ENCODE data around the gene RRP36. TPM values are rescaled to one million over a fixed set of nuclear protein-coding genes. Genes with fewer than 3 reads are reported as not detected.

The RRP36 gene
- total and polyA plus RNA-seq, 4 experiments from 2014 or later = 56.5 to 77.0 (median 62.1) TPM

DNA sequence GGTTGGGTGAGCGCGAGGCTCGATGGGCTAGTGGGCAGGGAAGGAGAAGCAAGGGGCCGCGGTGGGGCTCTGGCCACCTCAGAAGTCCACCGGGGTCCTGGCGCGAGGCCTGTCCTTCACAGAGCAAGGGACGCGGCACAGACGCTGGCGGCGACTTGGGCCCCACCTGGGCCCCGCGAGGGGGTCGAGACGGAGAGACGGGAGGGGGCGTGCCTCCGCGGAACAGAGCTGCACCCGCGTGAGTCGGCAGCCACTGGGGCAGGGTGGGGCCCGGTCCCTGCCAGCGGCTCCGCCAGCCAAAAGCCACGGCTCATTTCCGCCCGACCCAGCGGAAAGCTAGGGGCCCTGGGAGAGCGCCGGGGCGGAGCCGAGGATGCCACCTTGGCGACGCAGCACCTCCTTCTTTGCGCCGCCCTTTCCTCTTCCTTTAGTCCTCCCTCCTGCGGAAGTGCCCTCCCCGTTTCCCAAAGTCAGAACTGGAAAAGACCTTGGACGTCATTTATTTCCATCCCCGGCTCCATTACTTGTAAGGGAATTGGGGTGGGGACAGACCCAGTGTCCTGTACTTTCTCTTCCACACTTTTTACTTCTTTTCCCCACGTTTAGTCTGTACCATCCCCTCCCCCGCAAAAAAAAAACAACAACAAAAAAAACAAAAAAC lies 32.3 kb downstream of the RRP36 start, which contains the start of gene CUL7:
Gene CUL7 (minus strand): TSS at position 307 of the 661 bp plus-strand sequence. CDS start 1,063 bp downstream, outside the sequence.
- Mint-ChIP-seq H3K36me3 (peaks cover 15 to 40% of the 10 kb centered on the region in 2 donors), H3K4me1 (peaks cover 22 to 51% (median 44%) of the 10 kb centered on the region in 4 donors), H3K4me3 (peak within 1 kb of the TSS; percentile 92 to 97 (median 94)), H3K9me3 (peaks cover 0 to 2% (median 0%) of the 10 kb centered on the region in 8 donors), H3K27ac (peak within 1 kb of the TSS; percentile 94 to 98 (median 97)), H3K27me3 (no peaks in the 10 kb centered on the region)
- POLR2A ChIA-PET (ENCODE audit: partially characterized antibody) = interaction anchor here (0.6 to 5.3 kb wide), 21 partner anchors 9 to 490 kb away, joined by 3 to 51 read pairs (median 3); partner anchors contain the start of genes ABCC10, CNPY3, KLHDC3 and MEA1
- Histone ChIP-seq H3K4me3 (ENCODE audit: low read length in 2 of 2) (peak within 1 kb of the TSS; percentile 81 to 88), H3K27ac (ENCODE audit: low read depth, low read length) (peak within 1 kb of the TSS; percentile 85), H3K4me1 (ENCODE audit: insufficient read depth, low read length) (peaks cover 41% of the 10 kb centered on the region), H3K27me3 (ENCODE audit: insufficient read depth, low read length) (no peaks in the 10 kb centered on the region), H3K9me3 (ENCODE audit: control insufficient read depth in 1 of 2, low read length in 2 of 2) (no peaks in the 10 kb centered on the region), H3K36me3 (ENCODE audit: insufficient read depth, low read length) (peaks cover 21% of the 10 kb centered on the region)
- intact Hi-C loops (cut with micrococcal nuclease) = loop anchor here (1.0 kb wide), 5 partner anchors 39 to 124 kb away; partner anchors contain the start of genes CNPY3, KLHDC3, PEX6 and PPP2R5D
- CTCF ChIA-PET (ENCODE audit: partially characterized antibody) = interaction anchor here (0.7 to 1.9 kb wide), 6 partner anchors 18 to 74 kb away, joined by 3 to 6 read pairs (median 3); partner anchors contain the start of genes KLHDC3 and RRP36
- peak; percentile 86 to 92 (median 88) for DNase-seq

DNA sequence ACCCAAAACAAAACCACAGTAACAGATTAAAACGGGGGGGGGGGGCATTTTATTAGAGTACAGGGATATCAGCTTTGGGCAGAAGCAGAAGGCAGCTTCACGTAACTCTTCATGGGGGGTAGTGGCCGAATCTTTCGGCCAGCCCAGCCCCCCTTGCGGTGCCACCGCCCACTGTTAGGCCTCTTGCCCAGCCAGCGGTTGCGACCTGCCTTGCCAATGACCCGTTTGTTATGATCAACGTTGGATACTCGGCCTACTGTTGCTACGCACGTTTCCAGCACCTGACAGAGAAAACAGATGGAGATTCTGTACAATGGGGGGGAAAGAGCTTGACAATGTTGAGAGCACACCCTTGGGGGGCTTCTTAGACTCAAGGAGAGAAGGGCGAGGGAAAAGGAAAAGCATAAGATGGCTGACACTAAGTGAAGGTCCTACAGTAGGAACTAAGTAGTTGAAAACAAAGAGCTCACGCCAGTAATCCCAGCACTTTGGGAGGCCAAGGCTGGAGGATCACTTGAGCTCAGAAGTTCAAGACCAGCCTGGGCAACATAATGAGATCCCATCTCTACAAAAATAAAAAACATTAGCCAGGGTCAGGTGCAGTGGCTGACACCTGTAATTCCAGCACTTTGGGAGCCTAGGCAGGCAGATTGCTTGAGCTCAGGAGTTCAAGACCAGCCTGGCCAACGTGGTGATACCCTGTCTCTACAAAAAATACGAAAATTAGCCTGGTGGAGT lies 33.0 kb downstream of the RRP36 start:
- Histone ChIP-seq H3K36me3 (ENCODE audit: insufficient read depth, low read length) (peaks cover 17% of the 10 kb centered on the region), H3K27ac (ENCODE audit: low read depth, low read length) (peak overlapping the region; percentile 85), H3K4me3 (ENCODE audit: low read length in 2 of 2) (peak overlapping the region; percentile 28 to 81), H3K9me3 (ENCODE audit: control insufficient read depth in 1 of 2, low read length in 2 of 2) (no peaks in the 10 kb centered on the region), H3K27me3 (ENCODE audit: insufficient read depth, low read length) (no peaks in the 10 kb centered on the region), H3K4me1 (ENCODE audit: insufficient read depth, low read length) (peaks cover 43% of the 10 kb centered on the region)
- H3K27me3 Mint-ChIP-seq = no peaks in the 10 kb centered on the region
- H3K9me3 Mint-ChIP-seq = peaks cover 0 to 2% (median 0%) of the 10 kb centered on the region in 8 donors
- ChIA-PET CTCF (ENCODE audit: partially characterized antibody) (interaction anchor here (0.7 to 1.9 kb wide), 6 partner anchors 19 to 75 kb away, joined by 3 to 6 read pairs (median 3); partner anchors contain the start of genes KLHDC3 and RRP36), POLR2A (ENCODE audit: partially characterized antibody) (interaction anchor here (0.6 to 5.3 kb wide), 23 partner anchors 9 to 490 kb away, joined by 3 to 51 read pairs (median 3); partner anchors contain the start of genes ABCC10, CNPY3, KLHDC3 and MEA1)
- no peak for DNase-seq
- intact Hi-C loops (cut with micrococcal nuclease) = no loop called here
- peak overlapping the region; percentile 94 to 98 (median 97) for H3K27ac Mint-ChIP-seq
- peak overlapping the region; percentile 92 to 97 (median 94) for H3K4me3 Mint-ChIP-seq
- peaks cover 25 to 58% (median 50%) of the 10 kb centered on the region in 4 donors for H3K4me1 Mint-ChIP-seq
- peaks cover 15 to 44% of the 10 kb centered on the region in 2 donors for H3K36me3 Mint-ChIP-seq

DNA sequence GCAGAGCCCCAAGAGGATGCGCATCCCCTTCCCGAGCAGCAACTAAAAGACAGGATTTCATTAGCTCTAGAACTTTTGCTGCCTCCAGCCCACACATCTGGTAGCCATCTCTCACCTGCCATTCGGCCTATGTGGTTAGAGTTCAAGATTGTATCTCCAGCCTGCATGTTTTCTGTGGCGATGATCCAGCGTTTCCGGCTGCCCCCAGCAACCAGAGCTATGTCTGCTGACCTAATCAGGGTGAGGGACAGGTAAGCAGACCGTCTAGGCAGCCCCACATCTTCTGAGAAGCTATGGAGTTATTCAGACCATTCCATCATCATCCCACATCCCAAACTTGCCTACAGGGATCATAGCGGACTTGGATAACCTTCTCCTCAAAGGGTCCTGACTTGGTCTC lies 34.5 kb downstream of the RRP36 start:
- CTCF ChIA-PET (ENCODE audit: partially characterized antibody) = interaction anchor here (1.3 kb wide), 1 partner anchor 41 kb away, joined by 5 read pairs; the partner anchor contains the start of genes KLHDC3 and MEA1
- no peak overlapping the region for H3K4me3 ChIP-seq (ENCODE audit: low read length in 2 of 2)
- Mint-ChIP-seq H3K4me1 (peaks cover 34 to 74% (median 59%) of the 10 kb centered on the region in 4 donors), H3K27me3 (no peaks in the 10 kb centered on the region), H3K36me3 (peaks cover 11 to 40% of the 10 kb centered on the region in 2 donors), H3K9me3 (peaks cover 0 to 2% (median 0%) of the 10 kb centered on the region in 8 donors), H3K27ac (peak overlapping the region in 4 of 7 donors; percentile 22 to 94 (median 54)), H3K4me3 (peak overlapping the region in 2 of 8 donors; percentile 32 to 35)
- H3K27ac ChIP-seq (ENCODE audit: low read depth, low read length) = no peak overlapping the region
- H3K27me3 ChIP-seq (ENCODE audit: insufficient read depth, low read length) = no peaks in the 10 kb centered on the region
- peaks cover 13% of the 10 kb centered on the region for H3K36me3 ChIP-seq (ENCODE audit: insufficient read depth, low read length)
- intact Hi-C loops (cut with micrococcal nuclease) = no loop called here
- no peak for DNase-seq
- H3K9me3 ChIP-seq (ENCODE audit: control insufficient read depth in 1 of 2, low read length in 2 of 2) = no peaks in the 10 kb centered on the region
- H3K4me1 ChIP-seq (ENCODE audit: insufficient read depth, low read length) = peaks cover 53% of the 10 kb centered on the region
- POLR2A ChIA-PET (ENCODE audit: partially characterized antibody) = interaction anchor here (0.6 to 5.3 kb wide), 6 partner anchors 34 to 285 kb away, joined by 3 to 51 read pairs (median 23); partner anchors contain the start of genes CNPY3, KLHDC3, MEA1 and PPP2R5D

DNA sequence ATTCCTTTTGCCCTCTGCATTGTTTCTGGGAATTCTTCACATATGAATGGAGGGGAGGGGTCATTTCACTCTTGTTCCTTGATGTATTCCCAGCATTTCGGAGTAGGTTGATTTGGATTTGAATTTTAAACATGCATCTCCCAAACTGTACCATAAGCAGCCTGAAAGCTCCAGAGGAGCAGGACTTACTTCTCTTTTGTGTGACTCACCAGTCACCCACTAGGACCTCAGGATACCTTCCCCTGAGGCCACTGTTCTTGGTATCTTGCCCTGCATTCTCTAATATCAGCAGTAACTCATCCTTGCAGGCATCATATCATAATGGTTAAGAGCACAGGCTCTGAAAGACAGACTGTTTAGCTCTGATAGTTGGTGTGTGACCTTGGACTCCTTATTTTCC lies 37.1 kb downstream of the RRP36 start:
- DNase-seq = no peak
- H3K9me3 Mint-ChIP-seq = peaks cover 0 to 2% (median 0%) of the 10 kb centered on the region in 8 donors
- peak overlapping the region; percentile 94 to 99 (median 97) for H3K4me3 Mint-ChIP-seq
- Histone ChIP-seq H3K36me3 (ENCODE audit: insufficient read depth, low read length) (peaks cover 13% of the 10 kb centered on the region), H3K4me1 (ENCODE audit: insufficient read depth, low read length) (peaks cover 30% of the 10 kb centered on the region), H3K27ac (ENCODE audit: low read depth, low read length) (peak overlapping the region; percentile 91), H3K9me3 (ENCODE audit: control insufficient read depth in 1 of 2, low read length in 2 of 2) (no peaks in the 10 kb centered on the region), H3K4me3 (ENCODE audit: low read length in 2 of 2) (peak overlapping the region; percentile 84 to 87), H3K27me3 (ENCODE audit: insufficient read depth, low read length) (no peaks in the 10 kb centered on the region)
- intact Hi-C loops (cut with micrococcal nuclease) = loop anchor here (2.0 kb wide), 1 partner anchor 112 kb away; the partner anchor contains the start of gene SRF
- H3K4me1 Mint-ChIP-seq = peaks cover 30 to 60% (median 42%) of the 10 kb centered on the region in 4 donors
- ChIA-PET POLR2A (ENCODE audit: partially characterized antibody) (interaction anchor here (1.0 to 3.1 kb wide), 13 partner anchors 16 to 288 kb away, joined by 3 to 32 read pairs (median 8); partner anchors contain the start of genes CNPY3, KLHDC3, MEA1 and PEX6), CTCF (ENCODE audit: partially characterized antibody) (interaction anchor here (1.9 kb wide), 1 partner anchor 44 kb away, joined by 7 read pairs; the partner anchor contains the start of genes KLHDC3 and MEA1)
- H3K27ac Mint-ChIP-seq = peak overlapping the region; percentile 97 to 100 (median 99)
- H3K36me3 Mint-ChIP-seq = peaks cover 19 to 45% of the 10 kb centered on the region in 2 donors
- no peaks in the 10 kb centered on the region for H3K27me3 Mint-ChIP-seq

DNA sequence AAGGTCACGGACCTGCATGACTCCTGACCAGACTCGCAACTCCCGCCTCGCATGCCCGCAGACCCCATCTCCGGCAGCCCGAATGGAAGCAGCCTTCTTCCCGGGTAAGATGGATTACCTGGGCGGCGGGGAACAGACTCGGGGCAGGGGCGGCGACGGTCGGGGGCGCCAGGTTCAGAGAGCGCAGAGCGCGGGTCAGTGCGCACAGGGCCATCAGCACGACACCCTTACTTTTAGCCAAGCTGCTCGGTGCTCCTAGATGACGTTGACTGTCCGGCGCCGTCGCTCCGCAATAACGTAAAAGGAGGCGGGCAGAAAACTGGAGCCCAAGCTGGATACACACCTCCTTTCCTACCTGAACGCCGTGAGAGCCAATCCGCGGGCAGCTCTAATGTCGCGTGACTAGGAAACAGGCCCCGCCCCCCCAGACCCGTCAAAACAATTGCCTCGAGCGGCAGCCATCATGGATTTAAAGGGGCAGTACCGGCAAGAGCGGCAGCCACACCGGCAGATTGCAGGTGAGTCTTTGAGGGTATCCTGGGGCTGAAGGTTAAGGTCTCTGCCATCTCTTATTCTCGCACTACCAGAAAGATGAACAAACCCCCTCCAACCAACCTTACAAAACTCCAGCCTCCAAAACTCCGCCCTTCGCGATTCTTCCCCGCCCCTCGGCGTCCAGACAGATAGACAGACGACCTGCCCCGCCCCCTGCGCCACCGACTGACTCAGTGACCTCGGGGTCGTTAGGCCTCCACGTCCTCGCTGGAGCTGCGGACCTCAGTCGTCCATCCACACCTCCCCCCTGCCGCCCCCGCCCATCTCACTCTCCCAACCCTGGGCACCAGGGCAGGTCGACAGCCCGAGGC lies 38.0 kb downstream of the RRP36 start, which contains the start of the genes KLC4 and MRPL2:
Gene KLC4 (plus strand): TSS at position 464 of the 866 bp plus-strand sequence. CDS start 1,705 bp downstream, outside the sequence.
Gene MRPL2 (minus strand): TSS at position 267 of the 866 bp plus-strand sequence. CDS start 53 bp downstream, at position 214.
- H3K4me3 Mint-ChIP-seq = peak within 1 kb of the TSS; percentile 94 to 99 (median 97)
- intact Hi-C loops (cut with micrococcal nuclease) = loop anchor here (1.0 to 2.0 kb wide), 7 partner anchors 38 to 313 kb away; partner anchors contain the start of genes CNPY3, KLHDC3, PEX6 and RRP36
- CTCF ChIA-PET (ENCODE audit: partially characterized antibody) = interaction anchor here (0.7 to 1.9 kb wide), 4 partner anchors 45 to 99 kb away, joined by 3 to 7 read pairs (median 4); partner anchors contain the start of genes GNMT, KLHDC3 and MEA1
- POLR2A ChIA-PET (ENCODE audit: partially characterized antibody) = interaction anchor here (0.9 to 3.1 kb wide), 18 partner anchors 9 to 457 kb away, joined by 3 to 32 read pairs (median 6); partner anchors contain the start of genes CNPY3, GNMT, KLHDC3 and MEA1
- H3K9me3 Mint-ChIP-seq = no peaks in the 10 kb centered on the region
- Histone ChIP-seq H3K9me3 (ENCODE audit: control insufficient read depth in 1 of 2, low read length in 2 of 2) (no peaks in the 10 kb centered on the region), H3K36me3 (ENCODE audit: insufficient read depth, low read length) (peaks cover 13% of the 10 kb centered on the region), H3K4me1 (ENCODE audit: insufficient read depth, low read length) (peaks cover 24% of the 10 kb centered on the region), H3K27ac (ENCODE audit: low read depth, low read length) (peak within 1 kb of the TSS; percentile 91), H3K4me3 (ENCODE audit: low read length in 2 of 2) (peak within 1 kb of the TSS; percentile 84 to 87), H3K27me3 (ENCODE audit: insufficient read depth, low read length) (no peaks in the 10 kb centered on the region)
- peaks cover 26 to 44% of the 10 kb centered on the region in 2 donors for H3K36me3 Mint-ChIP-seq
- peak within 1 kb of the TSS; percentile 97 to 100 (median 99) for H3K27ac Mint-ChIP-seq
- no peaks in the 10 kb centered on the region for H3K27me3 Mint-ChIP-seq
- peaks cover 27 to 52% (median 35%) of the 10 kb centered on the region in 4 donors for H3K4me1 Mint-ChIP-seq
- DNase-seq = peak; percentile 95 to 99 (median 96)
